Natural killer cell (primary cell): Measurements from ENCODE around the gene ZNF281. TPM values are rescaled to one million over a fixed set of nuclear protein-coding genes. Genes with fewer than 3 reads are reported as not detected.

Source experiments
- ATAC-seq, 3 donors: fragments of 150-1000 bp in 2 of 3; fragments of 200-7000 bp in 1 of 3; cut with Tn5 transposase; 1 replicate in 1 of 3; 2 replicates in 2 of 3; pipeline ENCODE4 v1.10.0; 2021; ENCODE audit warnings: mild to moderate bottlenecking in 2 of 3, moderate library complexity in 2 of 3
- DNase-seq, 2 donors: peaks; one replicate each; pipeline versions ENCODE4 v3.0.0 to v3.0.0-alpha.2; 2013 to 2021; ENCODE audit warnings: mixed read lengths in 1 of 2
- H3K27ac ChIP-seq: one replicate; pipeline ENCODE4 v1.5.1; 2013; ENCODE audit warnings: mild to moderate bottlenecking, low read length
- H3K27me3 ChIP-seq: one replicate; pipeline ENCODE4 v1.6.1; 2013; ENCODE audit warnings: low read length; ENCODE audit not compliant: control insufficient read depth, insufficient read depth
- H3K36me3 ChIP-seq: one replicate; pipeline ENCODE4 v1.6.1; 2013; ENCODE audit warnings: low read length; ENCODE audit not compliant: control insufficient read depth, insufficient read depth
- H3K4me1 ChIP-seq: one replicate; pipeline ENCODE4 v1.6.1; 2013; ENCODE audit warnings: low read length; ENCODE audit not compliant: control insufficient read depth, insufficient read depth
- H3K4me3 ChIP-seq: one replicate; pipeline ENCODE4 v1.5.1; 2013; ENCODE audit warnings: low read length
- H3K9me3 ChIP-seq: one replicate; pipeline ENCODE4 v1.6.1; 2013; ENCODE audit warnings: low read length; ENCODE audit not compliant: control insufficient read depth, insufficient read depth
- H3K27ac Mint-ChIP-seq, 2 donors: one replicate each; pipeline ENCODE4 v1.8.0; 2022; ENCODE audit warnings: mild to moderate bottlenecking in 2 of 2, mixed read lengths in 2 of 2, moderate library complexity in 1 of 2
- H3K27me3 Mint-ChIP-seq, 2 donors: one replicate each; pipeline ENCODE4 v1.8.0; 2022; ENCODE audit warnings: low read depth in 2 of 2, mixed read lengths in 2 of 2
- H3K36me3 Mint-ChIP-seq: one replicate; pipeline ENCODE4 v1.8.0; 2022; ENCODE audit warnings: mixed read lengths
- H3K4me1 Mint-ChIP-seq, 2 donors: one replicate each; pipeline ENCODE4 v1.8.0; 2022; ENCODE audit warnings: mixed read lengths in 2 of 2
- H3K4me3 Mint-ChIP-seq: one replicate; pipeline ENCODE4 v1.8.0; 2022; ENCODE audit warnings: mild to moderate bottlenecking, moderate library complexity, mixed read lengths
- H3K9me3 Mint-ChIP-seq, 2 donors: one replicate each; pipeline ENCODE4 v1.8.0; 2022; ENCODE audit warnings: mixed read lengths in 2 of 2
- WGBS: methylation state at CpG from one replicate; pipeline ENCODE4 v1.1.7; 2013; ENCODE audit warnings: missing lambda C conversion rate; ENCODE audit not compliant: insufficient coverage; 5-methylcytosine and 5-hydroxymethylcytosine counted together
- intact Hi-C: fragments of 100-400 bp; cut with micrococcal nuclease; formaldehyde crosslinking; loops from one replicate; pipeline ENCODE4 v1.14.2; 2022
- total RNA-seq, 4 donors: library from RNA; stranded (reverse); fragments of 120-200 nt in 1 of 4; gene quantifications; one replicate each; pipeline versions ENCODE4 v1.2.3 to v1.2.4, GENCODE V29; 2013 to 2022
- TF ChIP-seq, protein P1 (sequence below): fragments of 200-600 bp; IDR thresholded peaks from one replicate; pipeline ENCODE4 v1.8.0; 2022; ENCODE audit warnings: antibody characterized with exemption

ZNF281 gene
- total RNA-seq, 3 donors from 2014 or later (not counting 1 experiment from before 2014, with no cell fraction given), result 25.6 to 35.4 (median 33.8) TPM

DNA sequence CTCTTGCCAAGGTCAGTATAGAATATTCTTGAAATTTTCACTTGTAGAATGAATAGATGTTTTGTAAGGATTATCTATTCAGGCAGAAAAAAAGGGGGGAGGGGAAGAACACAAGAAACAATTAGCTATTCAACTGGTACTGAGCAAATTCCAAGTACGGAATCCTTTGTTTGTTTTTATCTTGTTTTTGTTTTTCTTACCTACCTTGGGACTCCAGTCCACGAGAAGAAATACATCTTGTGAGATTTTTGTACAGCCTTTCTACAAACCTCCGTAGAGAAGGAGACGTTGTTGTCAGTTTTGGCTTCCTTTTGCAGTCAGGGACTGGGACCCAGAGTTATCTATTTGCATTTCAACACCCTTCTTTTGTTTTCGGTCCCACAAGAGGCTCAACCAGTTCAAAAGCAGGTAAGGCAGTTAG is 36.0 kb downstream of the ZNF281 start:
- intact Hi-C loops, result no loop called here
- Histone ChIP-seq H3K36me3 (peaks cover 2% of the 10 kb centered on the region), H3K4me1 (no peaks in the 10 kb centered on the region), H3K27ac (no peak overlapping the region), H3K4me3 (no peak overlapping the region), H3K27me3 (no peaks in the 10 kb centered on the region), H3K9me3 (no peaks in the 10 kb centered on the region)
- TF ChIP-seq, protein P1, sequence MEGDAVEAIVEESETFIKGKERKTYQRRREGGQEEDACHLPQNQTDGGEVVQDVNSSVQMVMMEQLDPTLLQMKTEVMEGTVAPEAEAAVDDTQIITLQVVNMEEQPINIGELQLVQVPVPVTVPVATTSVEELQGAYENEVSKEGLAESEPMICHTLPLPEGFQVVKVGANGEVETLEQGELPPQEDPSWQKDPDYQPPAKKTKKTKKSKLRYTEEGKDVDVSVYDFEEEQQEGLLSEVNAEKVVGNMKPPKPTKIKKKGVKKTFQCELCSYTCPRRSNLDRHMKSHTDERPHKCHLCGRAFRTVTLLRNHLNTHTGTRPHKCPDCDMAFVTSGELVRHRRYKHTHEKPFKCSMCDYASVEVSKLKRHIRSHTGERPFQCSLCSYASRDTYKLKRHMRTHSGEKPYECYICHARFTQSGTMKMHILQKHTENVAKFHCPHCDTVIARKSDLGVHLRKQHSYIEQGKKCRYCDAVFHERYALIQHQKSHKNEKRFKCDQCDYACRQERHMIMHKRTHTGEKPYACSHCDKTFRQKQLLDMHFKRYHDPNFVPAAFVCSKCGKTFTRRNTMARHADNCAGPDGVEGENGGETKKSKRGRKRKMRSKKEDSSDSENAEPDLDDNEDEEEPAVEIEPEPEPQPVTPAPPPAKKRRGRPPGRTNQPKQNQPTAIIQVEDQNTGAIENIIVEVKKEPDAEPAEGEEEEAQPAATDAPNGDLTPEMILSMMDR, result no peak
- Mint-ChIP-seq H3K4me1 (no peaks in the 10 kb centered on the region), H3K27ac (no peak overlapping the region), H3K36me3 (no peaks in the 10 kb centered on the region), H3K4me3 (no peak overlapping the region), H3K9me3 (no peaks in the 10 kb centered on the region), H3K27me3 (peaks cover 0 to 3% of the 10 kb centered on the region in 2 donors)
- DNase-seq, result no peak
- 97% methylated on average over 5 of the region's 5 CpGs for WGBS
- no peak for ATAC-seq

DNA sequence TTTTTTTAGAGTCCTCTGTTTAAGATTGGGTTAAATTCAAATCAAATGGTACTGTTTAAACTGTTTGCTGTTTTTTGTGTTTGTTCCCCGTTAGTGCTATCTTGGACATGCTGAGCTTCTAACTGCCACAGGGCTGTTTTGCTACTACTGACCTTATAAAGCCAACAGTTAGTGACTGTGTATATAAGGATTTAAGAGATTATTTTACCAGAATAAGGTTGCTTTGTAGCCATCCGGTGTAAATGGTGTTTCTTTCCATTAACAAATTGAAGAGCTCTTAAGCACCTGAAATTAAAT is 37.0 kb downstream of the ZNF281 start:
- peaks cover 0 to 3% of the 10 kb centered on the region in 2 donors for H3K27me3 Mint-ChIP-seq
- H3K4me1 Mint-ChIP-seq, result no peaks in the 10 kb centered on the region
- no peak overlapping the region for H3K27ac Mint-ChIP-seq
- DNase-seq (no peak), ATAC-seq (no peak)
- H3K36me3 Mint-ChIP-seq, result no peaks in the 10 kb centered on the region
- H3K9me3 Mint-ChIP-seq, result no peaks in the 10 kb centered on the region
- Histone ChIP-seq H3K27me3 (no peaks in the 10 kb centered on the region), H3K36me3 (peaks cover 2% of the 10 kb centered on the region), H3K4me1 (no peaks in the 10 kb centered on the region), H3K4me3 (no peak overlapping the region), H3K27ac (no peak overlapping the region), H3K9me3 (no peaks in the 10 kb centered on the region)
- TF ChIP-seq, protein P1, result no peak
- WGBS, result 80% methylated on average over 1 of the region's 2 CpGs
- H3K4me3 Mint-ChIP-seq, result no peak overlapping the region
- intact Hi-C loops, result no loop called here

DNA sequence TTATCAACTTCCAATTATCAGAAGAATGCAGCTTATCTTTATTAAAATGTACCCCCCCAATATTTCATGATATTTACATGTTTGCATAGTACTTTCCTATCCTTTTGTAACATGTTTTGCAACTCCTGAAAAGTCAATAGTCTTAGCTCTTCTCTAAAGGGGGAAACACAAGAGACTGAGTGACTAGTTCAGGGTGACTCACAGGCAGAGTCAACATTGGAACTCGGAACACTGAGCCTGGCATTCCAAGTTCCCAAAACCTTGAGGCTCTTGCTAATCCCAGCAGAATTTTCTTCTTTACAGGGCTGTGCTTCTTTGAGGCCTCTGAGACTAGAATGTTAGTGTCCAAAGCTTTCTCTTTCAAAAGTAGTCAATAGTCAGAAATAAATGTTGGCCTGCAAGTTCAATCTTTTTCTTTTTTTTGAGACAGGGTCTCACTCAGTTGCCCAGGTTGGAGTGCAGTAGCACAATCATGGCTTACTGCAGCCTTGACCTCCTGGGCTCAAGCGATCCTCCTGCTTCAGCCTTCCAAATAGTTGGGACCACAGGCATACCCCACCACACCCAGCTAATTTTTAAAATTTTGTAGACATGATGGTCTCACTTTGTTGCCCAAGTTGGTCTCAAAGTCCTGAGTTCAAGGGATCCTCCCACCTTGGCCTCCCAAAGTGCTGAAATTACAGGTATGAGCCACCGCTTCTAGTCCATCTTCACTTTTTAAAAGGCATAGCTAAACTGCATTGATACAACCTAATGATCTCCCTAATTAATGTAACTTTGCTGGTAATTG is 37.5 kb downstream of the ZNF281 start:
- WGBS, result 94% methylated on average over 3 of the region's 3 CpGs
- intact Hi-C loops, result no loop called here
- peaks cover 2% of the 10 kb centered on the region for H3K36me3 ChIP-seq

More for the DNA sequence above, 37.5 kb downstream of the ZNF281 start:
- Mint-ChIP-seq H3K4me3 (no peak overlapping the region), H3K27ac (no peak overlapping the region), H3K4me1 (no peaks in the 10 kb centered on the region), H3K27me3 (peaks cover 0 to 3% of the 10 kb centered on the region in 2 donors), H3K9me3 (no peaks in the 10 kb centered on the region), H3K36me3 (no peaks in the 10 kb centered on the region)
- Histone ChIP-seq H3K9me3 (no peaks in the 10 kb centered on the region), H3K4me3 (no peak overlapping the region), H3K27me3 (no peaks in the 10 kb centered on the region), H3K27ac (no peak overlapping the region), H3K4me1 (no peaks in the 10 kb centered on the region)
- DNase-seq (no peak), ATAC-seq (no peak)
- TF ChIP-seq, protein P1, result no peak
